Activated CD8-positive, alpha-beta T cell treated with anti-CD3 and anti-CD28 coated beads, Interleukin-2, amount 10 ng/mL, durations not matched to agents 7 days and 5 days (primary cell): Measurements from ENCODE around the gene POM121C. TPM values are rescaled to one million over a fixed set of nuclear protein-coding genes. Genes with fewer than 3 reads are reported as not detected.
"Not testable (repeated sequence)": the region's sequence is repeated elsewhere in the genome, so short reads cannot be mapped to it uniquely, and the experiment has no call there.

ENCODE experiments used
- ATAC-seq: fragments of 150-1000 bp; cut with Tn5 transposase; one replicate; pipeline ENCODE4 v1.10.0; 2021; ENCODE audit warnings: moderate library complexity
- CTCF ChIA-PET: fragments of 350-600 bp; sonication (Branson Sonifier 250); formaldehyde crosslinking; loops from one replicate; lab custom pipeline; 2021; ENCODE audit warnings: antibody characterized with exemption; lab: Charles Lee
- POLR2A ChIA-PET: fragments of 350-600 bp; sonication (Branson Sonifier 250); formaldehyde crosslinking; loops from one replicate; lab custom pipeline; 2021; ENCODE audit warnings: antibody characterized with exemption; lab: Charles Lee
- DNase-seq: peaks from one replicate; pipeline ENCODE4 v3.0.0-alpha.2; 2020
- H3K27ac Mint-ChIP-seq: one replicate; pipeline ENCODE4 v1.8.0; 2021; ENCODE audit warnings: mild to moderate bottlenecking, mixed read lengths
- H3K27me3 Mint-ChIP-seq: one replicate; pipeline ENCODE4 v1.8.0; 2021; ENCODE audit warnings: low read depth, mixed read lengths
- H3K36me3 Mint-ChIP-seq: one replicate; pipeline ENCODE4 v1.8.0; 2021; ENCODE audit warnings: low read depth, mixed read lengths
- H3K4me1 Mint-ChIP-seq: one replicate; pipeline ENCODE4 v1.8.0; 2021; ENCODE audit warnings: low read depth, mixed read lengths
- H3K4me3 Mint-ChIP-seq: one replicate; pipeline ENCODE4 v1.8.0; 2021; ENCODE audit warnings: mild to moderate bottlenecking, mixed read lengths
- H3K9me3 Mint-ChIP-seq: one replicate; pipeline ENCODE4 v1.8.0; 2022; ENCODE audit warnings: mixed read lengths; ENCODE audit not compliant: insufficient read depth
- total RNA-seq, 2 experiments: library from RNA; stranded (reverse); gene quantifications; one replicate each; pipeline ENCODE4 v1.2.3, GENCODE V29; 2021

Gene POM121C
- total RNA-seq, 2 experiments from 2014 or later = 78.2 to 82.5 TPM

GRCh38 chr7:75480313-75480712 is 5.8 kb downstream of the POM121C start:
- H3K27ac Mint-ChIP-seq, ATAC-seq, CTCF ChIA-PET, H3K9me3 Mint-ChIP-seq, DNase-seq, H3K27me3 Mint-ChIP-seq, H3K4me1 Mint-ChIP-seq, H3K4me3 Mint-ChIP-seq, POLR2A ChIA-PET: not testable (repeated sequence)
- peaks cover 17% of the 10 kb centered on the region for H3K36me3 Mint-ChIP-seq

- peaks cover 20% of the 10 kb centered on the region for H3K36me3 Mint-ChIP-seq
- H3K4me1 Mint-ChIP-seq, H3K9me3 Mint-ChIP-seq, H3K4me3 Mint-ChIP-seq, ATAC-seq, DNase-seq, CTCF ChIA-PET, H3K27ac Mint-ChIP-seq, H3K27me3 Mint-ChIP-seq: not testable (repeated sequence)
- POLR2A ChIA-PET = interaction anchor here (0.6 kb wide), 1 partner anchor 441 kb away, joined by 3 read pairs; no protein-coding TSS in a partner anchor
Observed at GRCh38 chr7:75477457-75477856, 8.6 kb downstream of the POM121C start.

GRCh38 chr7:75470166-75470565 is 15.9 kb downstream of the POM121C start:
- H3K4me1 Mint-ChIP-seq, POLR2A ChIA-PET, H3K27me3 Mint-ChIP-seq, H3K27ac Mint-ChIP-seq, H3K9me3 Mint-ChIP-seq, DNase-seq, ATAC-seq, CTCF ChIA-PET, H3K4me3 Mint-ChIP-seq: not testable (repeated sequence)
- peaks cover 46% of the 10 kb centered on the region for H3K36me3 Mint-ChIP-seq

DNA sequence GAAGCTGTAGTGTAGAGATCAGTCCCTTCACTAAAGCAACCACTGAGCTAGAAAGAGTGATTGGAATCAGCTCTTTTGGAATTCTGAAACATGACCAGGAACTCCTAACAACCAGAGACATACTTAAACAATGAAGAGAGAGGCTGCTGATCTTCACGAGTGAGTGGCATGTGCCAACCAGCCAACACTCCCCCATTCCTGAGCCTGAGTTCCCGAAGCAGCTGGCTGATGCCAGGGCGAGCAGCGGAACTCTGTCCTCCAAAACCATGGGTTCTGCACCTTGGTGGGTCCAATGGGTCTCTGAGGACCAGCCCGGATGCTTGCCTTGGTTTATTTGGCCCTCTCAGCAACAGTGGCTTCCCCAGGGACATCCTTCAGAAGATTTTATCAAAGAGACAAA is 25.6 kb downstream of the POM121C start:
- DNase-seq, H3K9me3 Mint-ChIP-seq, H3K4me1 Mint-ChIP-seq, H3K4me3 Mint-ChIP-seq, POLR2A ChIA-PET, H3K27me3 Mint-ChIP-seq, H3K36me3 Mint-ChIP-seq, CTCF ChIA-PET: not testable (repeated sequence)
- ATAC-seq = peak; percentile 23
- H3K27ac Mint-ChIP-seq = peak overlapping the region; percentile 7

GRCh38 chr7:75458034-75458433 is 28.1 kb downstream of the POM121C start:
- H3K9me3 Mint-ChIP-seq, DNase-seq, H3K27ac Mint-ChIP-seq, H3K4me3 Mint-ChIP-seq, CTCF ChIA-PET, H3K27me3 Mint-ChIP-seq, ATAC-seq, POLR2A ChIA-PET, H3K4me1 Mint-ChIP-seq, H3K36me3 Mint-ChIP-seq: not testable (repeated sequence)

DNA sequence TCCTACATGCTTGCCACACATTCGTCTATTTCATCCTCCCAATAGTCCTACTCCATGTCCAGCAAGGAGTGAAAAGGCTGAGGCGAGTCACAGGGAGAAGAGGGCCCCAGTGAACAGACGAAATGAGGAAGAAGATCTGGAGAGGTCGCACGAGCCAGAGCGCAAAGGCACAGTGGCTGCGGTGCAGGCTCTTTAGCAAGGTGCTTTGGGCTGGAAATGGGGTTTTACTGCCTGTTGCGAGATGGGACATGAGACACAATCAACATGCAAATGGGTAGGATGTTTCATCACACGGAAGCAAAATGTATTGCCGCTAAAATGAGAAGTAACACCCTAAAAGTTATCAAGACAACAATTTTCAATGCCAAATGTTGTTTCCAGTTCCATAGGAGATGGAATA is 29.7 kb downstream of the POM121C start:
- DNase-seq, H3K27me3 Mint-ChIP-seq, ATAC-seq, H3K36me3 Mint-ChIP-seq, CTCF ChIA-PET, H3K9me3 Mint-ChIP-seq, H3K4me1 Mint-ChIP-seq, H3K4me3 Mint-ChIP-seq, POLR2A ChIA-PET, H3K27ac Mint-ChIP-seq: not testable (repeated sequence)

- H3K4me3 Mint-ChIP-seq, DNase-seq, H3K4me1 Mint-ChIP-seq, CTCF ChIA-PET, H3K9me3 Mint-ChIP-seq, POLR2A ChIA-PET, H3K27me3 Mint-ChIP-seq, H3K27ac Mint-ChIP-seq, H3K36me3 Mint-ChIP-seq: not testable (repeated sequence)
- peak; percentile 87 for ATAC-seq
Observed at GRCh38 chr7:75452494-75452955, 33.6 kb downstream of the POM121C start.

GRCh38 chr7:75449946-75450345 is 36.2 kb downstream of the POM121C start:
- ATAC-seq, H3K4me1 Mint-ChIP-seq, H3K27me3 Mint-ChIP-seq, H3K4me3 Mint-ChIP-seq, POLR2A ChIA-PET, DNase-seq, H3K27ac Mint-ChIP-seq, CTCF ChIA-PET, H3K36me3 Mint-ChIP-seq, H3K9me3 Mint-ChIP-seq: not testable (repeated sequence)

GRCh38 chr7:75442465-75443111 is 43.5 kb downstream of the POM121C start:
- POLR2A ChIA-PET, H3K4me1 Mint-ChIP-seq, DNase-seq, H3K9me3 Mint-ChIP-seq, H3K27me3 Mint-ChIP-seq, CTCF ChIA-PET: not testable (repeated sequence)
- Mint-ChIP-seq H3K27ac (peak overlapping the region; percentile 94), H3K4me3 (peak overlapping the region; percentile 90), H3K36me3 (peaks cover 31% of the 10 kb centered on the region)
- peak; percentile 89 for ATAC-seq

DNA sequence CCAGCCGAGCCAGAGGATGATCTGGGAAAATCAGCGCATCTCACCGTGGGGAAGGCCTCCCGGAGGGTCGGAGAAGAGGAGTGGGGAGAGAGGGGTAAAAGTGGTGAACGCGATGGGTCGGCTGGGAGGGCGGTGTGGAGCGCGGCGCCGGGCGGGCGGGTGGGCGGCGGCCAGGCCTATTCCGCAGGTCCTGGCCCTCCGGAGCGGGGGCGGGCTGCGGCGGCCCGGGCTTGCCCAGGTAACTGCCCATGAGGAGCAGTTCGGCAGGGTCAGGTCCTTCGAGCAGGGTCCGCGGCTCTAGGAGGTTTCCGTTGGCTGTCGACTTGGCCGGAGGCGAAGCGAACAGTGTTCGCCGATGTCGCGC is 44.0 kb downstream of the POM121C start:
- CTCF ChIA-PET, POLR2A ChIA-PET: not testable (repeated sequence)
- peak overlapping the region; percentile 86 for H3K4me3 Mint-ChIP-seq

DNA sequence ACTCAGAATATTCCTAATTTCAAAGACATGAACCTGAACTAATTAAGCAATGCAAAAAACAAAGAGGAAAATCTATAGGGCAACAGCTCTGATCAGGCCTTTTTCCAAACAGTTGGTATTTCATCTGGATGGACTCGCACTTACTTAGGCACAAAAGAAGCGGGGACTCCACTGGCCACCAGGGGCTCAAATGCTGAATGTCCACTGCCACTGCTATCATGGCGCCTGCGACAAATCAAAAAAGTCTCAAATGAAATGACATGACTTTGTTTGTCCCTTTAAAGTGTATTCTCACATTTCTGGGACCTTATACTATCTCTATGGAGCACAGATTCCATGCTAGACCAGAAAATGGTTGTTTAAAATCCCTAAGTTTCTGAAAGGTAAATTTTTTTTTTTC is 47.1 kb downstream of the POM121C start:
- POLR2A ChIA-PET, CTCF ChIA-PET, H3K27me3 Mint-ChIP-seq, H3K4me3 Mint-ChIP-seq, H3K27ac Mint-ChIP-seq, ATAC-seq, H3K4me1 Mint-ChIP-seq, H3K9me3 Mint-ChIP-seq, DNase-seq: not testable (repeated sequence)
- peaks cover 56% of the 10 kb centered on the region for H3K36me3 Mint-ChIP-seq

More for the DNA sequence above, 44.0 kb downstream of the POM121C start:
- not testable (repeated sequence) for H3K4me1 Mint-ChIP-seq, DNase-seq, H3K27me3 Mint-ChIP-seq, H3K9me3 Mint-ChIP-seq
- peak overlapping the region; percentile 91 for H3K27ac Mint-ChIP-seq
- H3K36me3 Mint-ChIP-seq = peaks cover 35% of the 10 kb centered on the region
- ATAC-seq = peak; percentile 49

GRCh38 chr7:75423481-75423880 is 62.6 kb downstream of the POM121C start:
- CTCF ChIA-PET, H3K27ac Mint-ChIP-seq, ATAC-seq, H3K4me3 Mint-ChIP-seq, POLR2A ChIA-PET, H3K9me3 Mint-ChIP-seq, H3K27me3 Mint-ChIP-seq: not testable (repeated sequence)
- Mint-ChIP-seq H3K36me3 (peaks cover 23% of the 10 kb centered on the region), H3K4me1 (peaks cover 10% of the 10 kb centered on the region)
- peak; percentile 13 for DNase-seq
